ENCODE measurements around the gene FHIT.

The FHIT gene

GRCh38 chr3:60884005-60884404 lies 367.2 kb downstream of the FHIT start:
- DNase-seq (ENCODE audit: low read depth): no peak
- no peak for TF ChIP-seq CTCF (IDR thresholded peaks at IDR 0.05; ENCODE audit: low read depth, low read length, missing control alignments)
- no peak overlapping the region for H3K4me3 ChIP-seq (ENCODE audit: low read depth, low read length)

GRCh38 chr3:60877188-60877587 lies 374.1 kb downstream of the FHIT start:
- DNase-seq (ENCODE audit: low read depth): no peak
- TF ChIP-seq CTCF (IDR thresholded peaks at IDR 0.05; ENCODE audit: low read depth, low read length, missing control alignments): no peak
- H3K4me3 ChIP-seq (ENCODE audit: low read depth, low read length): no peak overlapping the region

- DNase-seq (ENCODE audit: low read depth): no peak
- H3K4me3 ChIP-seq (ENCODE audit: low read depth, low read length): no peak overlapping the region
- TF ChIP-seq CTCF (IDR thresholded peaks at IDR 0.05; ENCODE audit: low read depth, low read length, missing control alignments): no peak
These were observed 380.9 kb downstream of the FHIT start for GRCh38 chr3:60870396-60870795.

GRCh38 chr3:60867200-60867599 lies 384.1 kb downstream of the FHIT start:
- no peak overlapping the region for H3K4me3 ChIP-seq (ENCODE audit: low read depth, low read length)
- DNase-seq (ENCODE audit: low read depth): no peak
- no peak for TF ChIP-seq CTCF (IDR thresholded peaks at IDR 0.05; ENCODE audit: low read depth, low read length, missing control alignments)

- H3K4me3 ChIP-seq (ENCODE audit: low read depth, low read length): no peak overlapping the region
- DNase-seq (ENCODE audit: low read depth): no peak
- TF ChIP-seq CTCF (IDR thresholded peaks at IDR 0.05; ENCODE audit: low read depth, low read length, missing control alignments): no peak
These were observed 394.8 kb downstream of the FHIT start for GRCh38 chr3:60856257-60857046.

- TF ChIP-seq CTCF (IDR thresholded peaks at IDR 0.05; ENCODE audit: low read depth, low read length, missing control alignments): no peak
- H3K4me3 ChIP-seq (ENCODE audit: low read depth, low read length): no peak overlapping the region
- DNase-seq (ENCODE audit: low read depth): no peak
These were observed 396.0 kb downstream of the FHIT start for GRCh38 chr3:60855250-60855649.

- DNase-seq (ENCODE audit: low read depth): no peak
- H3K4me3 ChIP-seq (ENCODE audit: low read depth, low read length): no peak overlapping the region
- TF ChIP-seq CTCF (IDR thresholded peaks at IDR 0.05; ENCODE audit: low read depth, low read length, missing control alignments): no peak
These were observed 396.5 kb downstream of the FHIT start for GRCh38 chr3:60854791-60855190.
